ENCODE data around the gene PFKM.
"Not testable (repeated sequence)": the region's sequence is repeated elsewhere in the genome, so short reads cannot be mapped to it uniquely, and the experiment has no call there.

Gene PFKM

GRCh38 chr12:48106681-48107613, 12.2 kb upstream of the PFKM start:
- Histone ChIP-seq H3K9me3 (ENCODE audit: low read length) (no peaks in the 10 kb centered on the region), H4K20me1 (ENCODE audit: insufficient read depth, low read length) (no peaks in the 10 kb centered on the region), H3K4me3 (ENCODE audit: low read depth, low read length, poor library complexity, severe bottlenecking) (peak overlapping the region; percentile 87), H3K4me2 (ENCODE audit: low read length) (peak overlapping the region; percentile 94), H3K79me2 (ENCODE audit: insufficient read depth, low read length) (peaks cover 31% of the 10 kb centered on the region), H3F3A (ENCODE audit: insufficient read depth, low read length) (no peaks in the 10 kb centered on the region), H2AFZ (ENCODE audit: low read length) (peak overlapping the region; percentile 24; the same call in 1 of the 2 replicates), H3K27me3 (ENCODE audit: insufficient read depth, low read length) (no peaks in the 10 kb centered on the region), H3K4me1 (ENCODE audit: insufficient read depth, low read length, severe bottlenecking) (peaks cover 40% of the 10 kb centered on the region), H3K9me2 (ENCODE audit: low read depth, low read length) (no peaks in the 10 kb centered on the region), H3K36me3 (ENCODE audit: insufficient read depth, low read length) (no peaks in the 10 kb centered on the region), H3K27ac (ENCODE audit: low read depth, low read length, poor library complexity, severe bottlenecking) (peak overlapping the region; percentile 94), H3K9ac (ENCODE audit: low read length) (peak overlapping the region; percentile 96)
- TF ChIP-seq CTCF (IDR thresholded peaks at IDR 0.05; ENCODE audit: low read length) (no peak), EZH2 (IDR thresholded peaks at IDR 0.05; ENCODE audit: borderline replicate concordance, low read length) (no peak)

GRCh38 chr12:48109424-48109823, 9.7 kb upstream of the PFKM start:
- H3F3A ChIP-seq (ENCODE audit: insufficient read depth, low read length): no peaks in the 10 kb centered on the region
- no peak overlapping the region for H2AFZ ChIP-seq (ENCODE audit: low read length)
- H4K20me1 ChIP-seq (ENCODE audit: insufficient read depth, low read length): no peaks in the 10 kb centered on the region
- no peaks in the 10 kb centered on the region for H3K9me3 ChIP-seq (ENCODE audit: low read length)
- no peak overlapping the region for H3K4me3 ChIP-seq (ENCODE audit: low read depth, low read length, poor library complexity, severe bottlenecking)
- no peaks in the 10 kb centered on the region for H3K9me2 ChIP-seq (ENCODE audit: low read depth, low read length)
- H3K4me2 ChIP-seq (ENCODE audit: low read length): no peak overlapping the region
- H3K79me2 ChIP-seq (ENCODE audit: insufficient read depth, low read length): peaks cover 11% of the 10 kb centered on the region
- TF ChIP-seq EZH2 (IDR thresholded peaks at IDR 0.05; ENCODE audit: borderline replicate concordance, low read length) (no peak), CTCF (IDR thresholded peaks at IDR 0.05; ENCODE audit: low read length) (no peak)
- no peak overlapping the region for H3K27ac ChIP-seq (ENCODE audit: low read depth, low read length, poor library complexity, severe bottlenecking)
- H3K27me3 ChIP-seq (ENCODE audit: insufficient read depth, low read length): no peaks in the 10 kb centered on the region
- H3K4me1 ChIP-seq (ENCODE audit: insufficient read depth, low read length, severe bottlenecking): peaks cover 17% of the 10 kb centered on the region
- H3K36me3 ChIP-seq (ENCODE audit: insufficient read depth, low read length): no peaks in the 10 kb centered on the region
- no peak overlapping the region for H3K9ac ChIP-seq (ENCODE audit: low read length)

- no peak overlapping the region for H3K9ac ChIP-seq (ENCODE audit: low read length)
- no peak overlapping the region for H3K4me3 ChIP-seq (ENCODE audit: low read depth, low read length, poor library complexity, severe bottlenecking)
- H3K79me2 ChIP-seq (ENCODE audit: insufficient read depth, low read length): no peaks in the 10 kb centered on the region
- H3F3A ChIP-seq (ENCODE audit: insufficient read depth, low read length): no peaks in the 10 kb centered on the region
- no peak overlapping the region for H3K4me2 ChIP-seq (ENCODE audit: low read length)
- H3K4me1 ChIP-seq (ENCODE audit: insufficient read depth, low read length, severe bottlenecking): peaks cover 14% of the 10 kb centered on the region
- no peak overlapping the region for H3K27ac ChIP-seq (ENCODE audit: low read depth, low read length, poor library complexity, severe bottlenecking)
- H2AFZ ChIP-seq (ENCODE audit: low read length): no peak overlapping the region
- TF ChIP-seq EZH2 (IDR thresholded peaks at IDR 0.05; ENCODE audit: borderline replicate concordance, low read length) (no peak), CTCF (IDR thresholded peaks at IDR 0.05; ENCODE audit: low read length) (no peak)
- H3K36me3 ChIP-seq (ENCODE audit: insufficient read depth, low read length): no peaks in the 10 kb centered on the region
- no peaks in the 10 kb centered on the region for H4K20me1 ChIP-seq (ENCODE audit: insufficient read depth, low read length)
- H3K9me2 ChIP-seq (ENCODE audit: low read depth, low read length): no peaks in the 10 kb centered on the region
- no peaks in the 10 kb centered on the region for H3K27me3 ChIP-seq (ENCODE audit: insufficient read depth, low read length)
- H3K9me3 ChIP-seq (ENCODE audit: low read length): no peaks in the 10 kb centered on the region
Observed at GRCh38 chr12:48110691-48111311, 8.4 kb upstream of the PFKM start.

GRCh38 chr12:48111312-48111693, 7.9 kb upstream of the PFKM start:
- not testable (repeated sequence) for H3K9me2 ChIP-seq (ENCODE audit: low read depth, low read length); H2AFZ ChIP-seq (ENCODE audit: low read length); H3F3A ChIP-seq (ENCODE audit: insufficient read depth, low read length); H3K36me3 ChIP-seq (ENCODE audit: insufficient read depth, low read length); H3K4me2 ChIP-seq (ENCODE audit: low read length); H4K20me1 ChIP-seq (ENCODE audit: insufficient read depth, low read length); H3K79me2 ChIP-seq (ENCODE audit: insufficient read depth, low read length); H3K9ac ChIP-seq (ENCODE audit: low read length); H3K9me3 ChIP-seq (ENCODE audit: low read length); H3K4me3 ChIP-seq (ENCODE audit: low read depth, low read length, poor library complexity, severe bottlenecking); H3K27me3 ChIP-seq (ENCODE audit: insufficient read depth, low read length); H3K27ac ChIP-seq (ENCODE audit: low read depth, low read length, poor library complexity, severe bottlenecking)
- peaks cover 13% of the 10 kb centered on the region for H3K4me1 ChIP-seq (ENCODE audit: insufficient read depth, low read length, severe bottlenecking)
